Brain microvascular endothelial cell (primary cell): ENCODE measurements around the gene AGBL1.

Source experiments
- DNase-seq: peaks from one replicate; pipeline ENCODE4 v3.0.0-alpha.2; 2020
- H3K27ac ChIP-seq: fragments of 250-450 bp; sonication (Bioruptor Pico); 2 replicates; pipeline ENCODE4 v1.5.1; 2020; ENCODE audit warnings: mild to moderate bottlenecking, moderate library complexity
- H3K27me3 ChIP-seq: fragments of 250-450 bp; sonication (Bioruptor Pico); replicated peaks from 2 replicates; pipeline ENCODE4 v1.5.1; 2020; ENCODE audit warnings: mild to moderate bottlenecking
- H3K36me3 ChIP-seq: fragments of 250-450 bp; sonication (Bioruptor Pico); replicated peaks from 2 replicates; pipeline ENCODE4 v1.5.1; 2020; ENCODE audit warnings: mild to moderate bottlenecking
- H3K4me3 ChIP-seq: 2 replicates; pipeline ENCODE4 v1.5.1; 2011; ENCODE audit warnings: low read depth, mild to moderate bottlenecking, control low read depth, low read length, moderate library complexity
- in situ Hi-C: cut with HindIII; loops from 2 replicates; pipeline ENCODE4 v1.10.0; 2017; ENCODE audit warnings: low sequenced_read_pairs, low pct_ligation_motif_present
- TF ChIP-seq, protein P1 (sequence below): IDR thresholded peaks from 2 replicates; pipeline ENCODE4 v1.5.1; 2011; ENCODE audit warnings: low read depth, mild to moderate bottlenecking, moderate library complexity, low read length, control low read depth, inconsistent platforms; ENCODE audit errors: missing control alignments

Gene AGBL1

DNA sequence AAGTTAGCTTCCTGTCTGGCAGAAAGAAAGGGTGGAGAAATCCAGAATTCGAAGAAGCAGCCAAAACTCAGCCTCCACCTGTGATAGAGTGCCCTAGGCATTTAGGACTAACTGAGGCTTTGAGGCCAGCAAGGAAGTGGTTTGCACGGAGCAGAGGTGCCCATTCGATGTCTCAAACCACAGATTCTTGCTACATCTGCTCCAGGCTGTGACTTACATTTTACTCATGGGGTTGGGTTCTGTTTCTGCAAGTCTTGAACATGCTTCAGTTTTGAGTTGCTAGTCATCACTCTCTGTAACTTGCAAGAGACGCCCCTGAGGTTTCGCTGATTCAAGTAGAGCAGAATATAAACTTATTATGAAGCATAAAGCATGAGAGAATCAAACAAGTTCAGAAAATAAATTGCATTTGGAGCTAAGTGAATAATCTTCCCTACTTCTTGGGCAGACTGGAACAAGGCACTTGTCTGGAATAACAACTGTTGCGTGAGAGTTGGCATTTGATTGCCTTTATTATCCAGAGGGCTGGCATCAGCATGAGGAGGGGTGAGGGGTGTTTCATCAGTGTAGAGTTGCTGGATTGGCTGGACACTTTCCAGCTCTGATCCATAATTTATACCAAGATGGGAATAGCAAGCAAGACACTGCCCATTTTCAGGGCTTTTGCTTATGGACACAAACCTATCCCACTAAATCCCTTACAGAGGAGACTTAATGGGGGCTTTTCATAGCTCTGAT is 256.5 kb downstream of the AGBL1 start:
- in situ Hi-C loops: no loop called here
- TF ChIP-seq, protein P1, sequence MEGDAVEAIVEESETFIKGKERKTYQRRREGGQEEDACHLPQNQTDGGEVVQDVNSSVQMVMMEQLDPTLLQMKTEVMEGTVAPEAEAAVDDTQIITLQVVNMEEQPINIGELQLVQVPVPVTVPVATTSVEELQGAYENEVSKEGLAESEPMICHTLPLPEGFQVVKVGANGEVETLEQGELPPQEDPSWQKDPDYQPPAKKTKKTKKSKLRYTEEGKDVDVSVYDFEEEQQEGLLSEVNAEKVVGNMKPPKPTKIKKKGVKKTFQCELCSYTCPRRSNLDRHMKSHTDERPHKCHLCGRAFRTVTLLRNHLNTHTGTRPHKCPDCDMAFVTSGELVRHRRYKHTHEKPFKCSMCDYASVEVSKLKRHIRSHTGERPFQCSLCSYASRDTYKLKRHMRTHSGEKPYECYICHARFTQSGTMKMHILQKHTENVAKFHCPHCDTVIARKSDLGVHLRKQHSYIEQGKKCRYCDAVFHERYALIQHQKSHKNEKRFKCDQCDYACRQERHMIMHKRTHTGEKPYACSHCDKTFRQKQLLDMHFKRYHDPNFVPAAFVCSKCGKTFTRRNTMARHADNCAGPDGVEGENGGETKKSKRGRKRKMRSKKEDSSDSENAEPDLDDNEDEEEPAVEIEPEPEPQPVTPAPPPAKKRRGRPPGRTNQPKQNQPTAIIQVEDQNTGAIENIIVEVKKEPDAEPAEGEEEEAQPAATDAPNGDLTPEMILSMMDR: no peak
- H3K4me3 ChIP-seq: no peak overlapping the region
- no peaks in the 10 kb centered on the region for H3K36me3 ChIP-seq
- H3K27ac ChIP-seq: no peak overlapping the region
- H3K27me3 ChIP-seq: no peaks in the 10 kb centered on the region
- DNase-seq: no peak

DNA sequence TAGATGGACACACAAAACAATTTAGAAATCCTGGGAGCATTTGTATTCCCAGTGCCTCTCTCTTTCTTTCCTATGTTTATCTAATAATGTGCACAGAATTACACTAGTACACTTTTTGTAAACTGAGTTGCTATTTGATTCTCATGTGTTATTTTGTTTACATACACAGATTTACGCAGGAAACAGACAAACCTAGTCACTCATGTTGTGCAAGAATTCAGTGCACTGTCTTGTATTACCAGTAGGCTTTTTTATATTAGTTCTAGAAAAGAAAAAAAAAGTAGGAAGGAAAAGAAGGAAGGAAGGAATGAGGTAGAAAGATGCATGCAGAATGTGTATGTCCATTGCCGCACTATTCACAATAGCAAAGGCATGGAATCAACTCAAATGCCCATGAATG is 257.4 kb downstream of the AGBL1 start:
- no peak overlapping the region for H3K27ac ChIP-seq
- H3K27me3 ChIP-seq: no peaks in the 10 kb centered on the region
- no peak for DNase-seq
- H3K4me3 ChIP-seq: no peak overlapping the region
- TF ChIP-seq, protein P1: no peak
- no peaks in the 10 kb centered on the region for H3K36me3 ChIP-seq
- in situ Hi-C loops: no loop called here

DNA sequence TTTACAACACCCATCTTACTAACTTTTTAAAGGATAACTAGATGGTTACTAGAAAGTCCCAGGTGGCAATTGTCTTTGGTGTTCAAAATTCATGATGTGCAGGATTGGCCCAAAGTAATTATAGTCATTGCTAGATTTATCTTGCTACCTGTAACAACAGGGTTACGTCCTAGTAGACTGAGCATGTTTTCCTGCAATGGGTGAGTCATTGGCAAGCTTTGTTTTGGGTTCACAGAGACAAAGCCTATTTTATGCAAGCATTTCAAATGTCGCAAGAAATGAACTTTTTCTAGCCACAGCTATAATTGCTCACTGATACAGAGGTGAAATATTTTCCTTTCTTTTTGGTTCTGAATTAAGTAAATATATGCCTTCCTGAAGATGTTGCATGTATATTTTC is 267.6 kb downstream of the AGBL1 start:
- in situ Hi-C loops: no loop called here
- H3K27ac ChIP-seq: no peak overlapping the region
- DNase-seq: no peak
- no peak overlapping the region for H3K4me3 ChIP-seq
- TF ChIP-seq, protein P1: no peak
- H3K27me3 ChIP-seq: no peaks in the 10 kb centered on the region
- no peaks in the 10 kb centered on the region for H3K36me3 ChIP-seq

DNA sequence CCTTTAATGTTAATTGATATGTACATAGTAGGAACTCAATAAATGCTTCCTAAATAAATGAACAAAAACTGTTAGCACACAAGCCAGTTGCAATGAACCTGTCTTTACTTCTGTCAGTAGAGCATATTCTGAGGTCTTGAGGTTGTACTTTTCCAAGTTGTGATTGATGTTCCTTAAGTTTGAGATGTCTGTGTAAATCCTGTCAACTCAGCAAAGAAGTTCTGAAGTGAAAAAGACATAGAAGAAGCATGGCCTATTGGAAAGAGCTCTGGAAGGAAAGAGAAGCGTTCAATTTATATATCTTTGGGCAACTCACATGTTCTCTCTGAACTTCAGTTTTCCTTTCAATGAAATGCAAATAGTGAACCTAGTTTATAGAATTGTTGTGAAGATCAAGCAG is 269.9 kb downstream of the AGBL1 start:
- in situ Hi-C loops: no loop called here
- H3K4me3 ChIP-seq: no peak overlapping the region
- TF ChIP-seq, protein P1: no peak
- no peaks in the 10 kb centered on the region for H3K27me3 ChIP-seq
- no peak overlapping the region for H3K27ac ChIP-seq
- no peaks in the 10 kb centered on the region for H3K36me3 ChIP-seq
- DNase-seq: no peak

DNA sequence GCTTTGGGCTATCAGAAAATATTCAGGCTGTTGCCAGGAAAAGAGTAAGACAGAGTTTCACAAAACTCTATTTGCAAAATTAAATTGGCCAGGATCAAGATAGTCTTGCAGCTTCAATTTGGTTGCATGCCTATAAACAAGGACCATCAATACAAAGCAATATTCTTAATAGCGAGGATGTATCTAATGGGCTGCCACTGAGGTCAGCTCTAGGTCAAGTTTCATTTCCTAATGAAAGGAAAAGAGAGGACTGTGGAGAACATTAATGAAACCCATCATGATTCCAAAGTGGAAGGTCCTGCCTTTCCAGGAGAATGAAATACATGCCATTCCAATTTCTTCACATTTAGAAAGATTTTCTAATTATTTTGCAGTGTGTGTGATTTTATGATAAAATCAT is 273.5 kb downstream of the AGBL1 start:
- TF ChIP-seq, protein P1: no peak
- Histone ChIP-seq H3K4me3 (no peak overlapping the region), H3K36me3 (no peaks in the 10 kb centered on the region), H3K27me3 (no peaks in the 10 kb centered on the region), H3K27ac (no peak overlapping the region)
- in situ Hi-C loops: no loop called here
- no peak for DNase-seq

DNA sequence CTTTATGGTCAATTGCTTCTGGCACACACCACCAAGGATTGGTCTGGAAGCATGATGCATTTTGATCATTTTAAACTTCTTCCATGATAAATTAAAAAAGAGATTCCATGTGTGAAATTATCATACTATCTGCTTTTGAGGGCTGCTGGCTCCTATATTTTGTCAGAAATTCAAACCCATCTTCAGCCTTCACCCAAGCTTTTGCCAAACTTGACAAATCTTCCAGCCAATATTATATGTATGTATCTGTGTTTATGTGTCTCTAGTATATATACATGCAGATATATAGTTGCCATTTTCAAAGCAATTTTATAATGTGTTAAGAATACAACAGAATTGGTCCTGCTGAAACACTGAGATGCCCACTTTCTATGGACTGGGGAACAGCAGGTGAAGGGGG is 275.7 kb downstream of the AGBL1 start:
- no peak overlapping the region for H3K4me3 ChIP-seq
- DNase-seq: no peak
- H3K27ac ChIP-seq: no peak overlapping the region
- TF ChIP-seq, protein P1: no peak
- no peaks in the 10 kb centered on the region for H3K27me3 ChIP-seq
- in situ Hi-C loops: no loop called here
- no peaks in the 10 kb centered on the region for H3K36me3 ChIP-seq
